ENCODE results near the gene ARHGAP15. TPM values are rescaled to one million over a fixed set of nuclear protein-coding genes. Genes with fewer than 3 reads are reported as not detected.

Gene ARHGAP15
- total RNA-seq, 1 donor from 2014 or later: not detected

DNA sequence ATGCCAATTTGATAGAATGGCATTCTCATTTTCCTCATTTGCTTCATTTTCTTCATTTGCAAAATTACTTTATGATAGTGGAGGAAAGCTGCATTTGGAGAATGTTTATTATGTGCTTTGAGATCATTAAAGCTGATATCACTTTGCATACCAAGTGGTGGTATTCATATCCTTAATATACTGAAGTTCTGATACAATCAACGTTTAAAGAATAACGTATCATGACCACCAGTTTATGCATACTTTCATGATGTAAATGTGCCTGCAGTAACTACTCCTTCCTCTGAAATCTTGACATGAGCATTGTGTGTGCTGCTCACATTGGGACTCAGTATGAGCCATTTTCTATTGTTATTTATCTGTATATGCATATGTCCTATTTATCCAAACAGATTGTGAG lies 302.1 kb downstream of the ARHGAP15 start:
- Mint-ChIP-seq H3K4me1 (ENCODE audit: low read depth, unreplicated experiment) (peaks cover 8% of the 10 kb centered on the region), H3K36me3 (ENCODE audit: unreplicated experiment) (no peaks in the 10 kb centered on the region), H3K27me3 (ENCODE audit: unreplicated experiment) (no peaks in the 10 kb centered on the region), H3K4me3 (ENCODE audit: unreplicated experiment) (no peak overlapping the region), H3K27ac (ENCODE audit: unreplicated experiment) (no peak overlapping the region), H3K9me3 (ENCODE audit: unreplicated experiment) (no peaks in the 10 kb centered on the region)
- no peak for DNase-seq
- no peak for TF ChIP-seq CTCF (IDR thresholded peaks at IDR 0.05; ENCODE audit: partially characterized antibody, unreplicated experiment)

GRCh38 chr2:143433251-143433650 lies 304.0 kb downstream of the ARHGAP15 start:
- Mint-ChIP-seq H3K4me3 (ENCODE audit: unreplicated experiment) (no peak overlapping the region), H3K27me3 (ENCODE audit: unreplicated experiment) (no peaks in the 10 kb centered on the region), H3K36me3 (ENCODE audit: unreplicated experiment) (no peaks in the 10 kb centered on the region), H3K4me1 (ENCODE audit: low read depth, unreplicated experiment) (peaks cover 8% of the 10 kb centered on the region), H3K27ac (ENCODE audit: unreplicated experiment) (no peak overlapping the region), H3K9me3 (ENCODE audit: unreplicated experiment) (no peaks in the 10 kb centered on the region)
- DNase-seq: no peak
- no peak for TF ChIP-seq CTCF (IDR thresholded peaks at IDR 0.05; ENCODE audit: partially characterized antibody, unreplicated experiment)

- H3K4me3 Mint-ChIP-seq (ENCODE audit: unreplicated experiment): no peak overlapping the region
- no peak for DNase-seq
- H3K9me3 Mint-ChIP-seq (ENCODE audit: unreplicated experiment): no peaks in the 10 kb centered on the region
- H3K4me1 Mint-ChIP-seq (ENCODE audit: low read depth, unreplicated experiment): peaks cover 8% of the 10 kb centered on the region
- H3K27ac Mint-ChIP-seq (ENCODE audit: unreplicated experiment): no peak overlapping the region
- no peaks in the 10 kb centered on the region for H3K36me3 Mint-ChIP-seq (ENCODE audit: unreplicated experiment)
- TF ChIP-seq CTCF (IDR thresholded peaks at IDR 0.05; ENCODE audit: partially characterized antibody, unreplicated experiment): no peak
- H3K27me3 Mint-ChIP-seq (ENCODE audit: unreplicated experiment): no peaks in the 10 kb centered on the region
Measured at GRCh38 chr2:143433840-143434239, 304.6 kb downstream of the ARHGAP15 start.

- no peak overlapping the region for H3K27ac Mint-ChIP-seq (ENCODE audit: unreplicated experiment)
- no peaks in the 10 kb centered on the region for H3K36me3 Mint-ChIP-seq (ENCODE audit: unreplicated experiment)
- no peak for DNase-seq
- no peak overlapping the region for H3K4me3 Mint-ChIP-seq (ENCODE audit: unreplicated experiment)
- no peak for TF ChIP-seq CTCF (IDR thresholded peaks at IDR 0.05; ENCODE audit: partially characterized antibody, unreplicated experiment)
- H3K9me3 Mint-ChIP-seq (ENCODE audit: unreplicated experiment): no peaks in the 10 kb centered on the region
- H3K27me3 Mint-ChIP-seq (ENCODE audit: unreplicated experiment): no peaks in the 10 kb centered on the region
- peaks cover 8% of the 10 kb centered on the region for H3K4me1 Mint-ChIP-seq (ENCODE audit: low read depth, unreplicated experiment)
Measured at GRCh38 chr2:143434445-143434844, 305.2 kb downstream of the ARHGAP15 start.

DNA sequence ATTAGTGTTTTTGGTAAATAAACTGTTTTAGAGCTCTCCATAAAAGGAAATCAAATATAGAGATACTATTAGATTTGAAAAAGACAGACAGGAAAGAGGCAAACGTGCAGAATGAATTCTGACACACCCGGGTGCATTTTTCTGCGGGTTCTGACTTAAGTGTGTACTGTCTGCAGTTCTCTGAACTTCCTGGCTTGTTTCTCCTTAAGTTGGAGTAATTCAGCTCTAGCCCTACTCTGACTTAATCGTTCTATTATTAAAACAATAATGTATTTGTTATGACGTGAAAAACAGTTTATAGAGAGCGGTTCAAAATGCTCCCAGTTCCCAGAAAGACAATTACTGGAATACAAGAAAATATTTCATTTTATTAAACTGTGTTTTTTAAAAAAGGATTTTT lies 305.9 kb downstream of the ARHGAP15 start:
- no peak for DNase-seq
- Mint-ChIP-seq H3K27me3 (ENCODE audit: unreplicated experiment) (no peaks in the 10 kb centered on the region), H3K36me3 (ENCODE audit: unreplicated experiment) (no peaks in the 10 kb centered on the region), H3K4me3 (ENCODE audit: unreplicated experiment) (no peak overlapping the region), H3K27ac (ENCODE audit: unreplicated experiment) (no peak overlapping the region), H3K4me1 (ENCODE audit: low read depth, unreplicated experiment) (peaks cover 8% of the 10 kb centered on the region), H3K9me3 (ENCODE audit: unreplicated experiment) (no peaks in the 10 kb centered on the region)
- TF ChIP-seq CTCF (IDR thresholded peaks at IDR 0.05; ENCODE audit: partially characterized antibody, unreplicated experiment): no peak

All from glutamatergic neuron (in vitro differentiated cells).